H9 (cell line): ENCODE results near the gene NEK5. TPM values are rescaled to one million over a fixed set of nuclear protein-coding genes. Genes with fewer than 3 reads are reported as not detected.

Source experiments
- DNase-seq: peaks from one replicate; pipeline ENCODE4 v3.0.0-alpha.2; 2017
- H2AFZ ChIP-seq: one replicate; pipeline ENCODE4 v1.6.1; 2013; ENCODE audit warnings: mild to moderate bottlenecking, low read length, control low read depth, moderate library complexity
- H2AK5ac ChIP-seq: 2 replicates; pipeline ENCODE4 v1.6.1; 2013; ENCODE audit warnings: low read length, control low read depth, mixed read lengths; ENCODE audit not compliant: insufficient read length
- H2BK120ac ChIP-seq: one replicate; pipeline ENCODE4 v1.6.1; 2013; ENCODE audit warnings: low read depth, mild to moderate bottlenecking, low read length, control low read depth, inconsistent platforms; ENCODE audit not compliant: poor library complexity, severe bottlenecking
- H2BK12ac ChIP-seq: 2 replicates; pipeline ENCODE4 v1.6.1; 2013; ENCODE audit warnings: low read length, control low read depth, mixed read lengths, low read depth; ENCODE audit not compliant: insufficient read length
- H2BK15ac ChIP-seq: 2 replicates; pipeline ENCODE4 v1.6.1; 2013; ENCODE audit warnings: low read depth, low read length, control low read depth
- H2BK20ac ChIP-seq: one replicate; pipeline ENCODE4 v1.6.1; 2013; ENCODE audit warnings: low read depth, mild to moderate bottlenecking, low read length, control low read depth, inconsistent platforms; ENCODE audit not compliant: poor library complexity, severe bottlenecking
- H2BK5ac ChIP-seq: 2 replicates; pipeline ENCODE4 v1.6.1; 2013; ENCODE audit warnings: low read length, control low read depth, mixed read lengths; ENCODE audit not compliant: insufficient read length
- H3K14ac ChIP-seq: 2 replicates; pipeline ENCODE4 v1.6.1; 2013; ENCODE audit warnings: low read length, control low read depth; ENCODE audit not compliant: insufficient read depth
- H3K18ac ChIP-seq: 2 replicates; pipeline ENCODE4 v1.6.1; 2013; ENCODE audit warnings: low read depth, mild to moderate bottlenecking, mixed read lengths, low read length, control low read depth; ENCODE audit not compliant: insufficient read length
- H3K23ac ChIP-seq: 2 replicates; pipeline ENCODE4 v1.6.1; 2013; ENCODE audit warnings: low read length, control low read depth, mixed read lengths, low read depth; ENCODE audit not compliant: insufficient read length
- H3K23me2 ChIP-seq: 2 replicates; pipeline ENCODE4 v1.6.1; 2013; ENCODE audit warnings: low read depth, mild to moderate bottlenecking, mixed read lengths, low read length, control low read depth; ENCODE audit not compliant: insufficient read length, poor library complexity, severe bottlenecking
- H3K27ac ChIP-seq: 2 replicates; pipeline ENCODE4 v1.5.1; 2013; ENCODE audit warnings: low read length, control low read depth, mixed read lengths, low read depth; ENCODE audit not compliant: insufficient read length
- H3K27me3 ChIP-seq: 2 replicates; pipeline ENCODE4 v1.6.1; 2013; ENCODE audit warnings: low read length, control low read depth, inconsistent platforms; ENCODE audit not compliant: insufficient read depth
- H3K4ac ChIP-seq: 2 replicates; pipeline ENCODE4 v1.6.1; 2013; ENCODE audit warnings: low read depth, mild to moderate bottlenecking, control low read depth, inconsistent platforms, low read length, moderate library complexity
- H3K4me1 ChIP-seq: 2 replicates; pipeline ENCODE4 v1.6.1; 2013; ENCODE audit warnings: low read length, control low read depth, inconsistent platforms; ENCODE audit not compliant: insufficient read depth
- H3K4me2 ChIP-seq: 2 replicates; pipeline ENCODE4 v1.6.1; 2013; ENCODE audit warnings: low read length, control low read depth, mixed read lengths; ENCODE audit not compliant: insufficient read length, insufficient read depth
- H3K56ac ChIP-seq: 2 replicates; pipeline ENCODE4 v1.6.1; 2013; ENCODE audit warnings: low read depth, mild to moderate bottlenecking, mixed read lengths, low read length, control low read depth; ENCODE audit not compliant: insufficient read length
- H3K79me1 ChIP-seq: 2 replicates; pipeline ENCODE4 v1.6.1; 2013; ENCODE audit warnings: low read depth, mild to moderate bottlenecking, moderate library complexity, low read length, control low read depth, inconsistent platforms; ENCODE audit not compliant: insufficient read depth, poor library complexity, severe bottlenecking
- H3K79me2 ChIP-seq: 2 replicates; pipeline ENCODE4 v1.6.1; 2013; ENCODE audit warnings: low read length, control low read depth, inconsistent platforms; ENCODE audit not compliant: insufficient read depth
- H3K9ac ChIP-seq: 2 replicates; pipeline ENCODE4 v1.6.1; 2013; ENCODE audit warnings: low read length, control low read depth, mixed read lengths; ENCODE audit not compliant: insufficient read length; ENCODE audit errors: extremely low read depth
- H3K9me3 ChIP-seq: one replicate; pipeline ENCODE4 v1.6.1; 2013; ENCODE audit warnings: low read depth, low read length, inconsistent platforms; ENCODE audit not compliant: control insufficient read depth
- H3T11ph ChIP-seq: one replicate; pipeline ENCODE4 v1.6.1; 2013; ENCODE audit warnings: mild to moderate bottlenecking, low read length, control low read depth, inconsistent platforms
- H4K20me1 ChIP-seq: one replicate; pipeline ENCODE4 v1.6.1; 2013; ENCODE audit not compliant: control insufficient read depth, insufficient read length, insufficient read depth
- H4K5ac ChIP-seq: 2 replicates; pipeline ENCODE4 v1.6.1; 2013; ENCODE audit warnings: low read depth, mild to moderate bottlenecking, mixed read lengths, low read length, control low read depth; ENCODE audit not compliant: insufficient read length
- H4K8ac ChIP-seq: replicated peaks from 2 replicates; pipeline ENCODE4 v1.6.1; 2013; ENCODE audit warnings: low read length, control low read depth, mixed read lengths, low read depth; ENCODE audit not compliant: insufficient read length
- H4K91ac ChIP-seq: 2 replicates; pipeline ENCODE4 v1.6.1; 2013; ENCODE audit warnings: low read depth, mild to moderate bottlenecking, moderate library complexity, mixed read lengths, low read length, control low read depth; ENCODE audit not compliant: insufficient read length
- H3K27ac Mint-ChIP-seq, 3 experiments: 2 replicates in 2 of 3; 3 replicates in 1 of 3; pipeline ENCODE4 v1.8.0; 2020 to 2021; ENCODE audit warnings: mixed read lengths in 3 of 3, mild to moderate bottlenecking in 1 of 3, moderate library complexity in 1 of 3
- H3K27me3 Mint-ChIP-seq: 2 replicates; pipeline ENCODE4 v1.8.0; 2021; ENCODE audit warnings: low read depth, mild to moderate bottlenecking, moderate library complexity, mixed read lengths
- H3K36me3 Mint-ChIP-seq, 3 experiments: 2 replicates in 2 of 3; 3 replicates in 1 of 3; pipeline ENCODE4 v1.8.0; 2020 to 2021; ENCODE audit warnings: low read depth in 3 of 3, mixed read lengths in 3 of 3; ENCODE audit not compliant: insufficient read depth in 1 of 3
- H3K4me1 Mint-ChIP-seq, 2 experiments: 2 replicates each; pipeline ENCODE4 v1.8.0; 2020; ENCODE audit warnings: mixed read lengths in 2 of 2
- H3K4me3 Mint-ChIP-seq, 2 experiments: 2 replicates in 1 of 2; 3 replicates in 1 of 2; pipeline ENCODE4 v1.8.0; 2020 to 2021; ENCODE audit warnings: mild to moderate bottlenecking in 2 of 2, mixed read lengths in 2 of 2, moderate library complexity in 1 of 2
- H3K9me3 Mint-ChIP-seq, 2 experiments: 2 replicates in 1 of 2; 3 replicates in 1 of 2; pipeline ENCODE4 v1.8.0; 2020; ENCODE audit warnings: mild to moderate bottlenecking in 2 of 2, mixed read lengths in 2 of 2, moderate library complexity in 1 of 2
- CTCF ChIP-seq: fragments of 200-600 bp; sonication (generic); conservative IDR thresholded peaks from 3 replicates; pipeline ENCODE4 v1.8.0; 2021; ENCODE audit warnings: antibody characterized with exemption, mild to moderate bottlenecking
- WGBS: extraction: QIAGEN DNeasy Blood & Tissue Kit; methylation state at CpG from one replicate; pipeline ENCODE4 v1.1.7; 2013; ENCODE audit warnings: missing lambda C conversion rate, low lambda C conversion rate, mixed read lengths; ENCODE audit not compliant: insufficient read length; ENCODE audit errors: extremely low coverage; 5-methylcytosine and 5-hydroxymethylcytosine counted together
- total RNA-seq: library from RNA; stranded (reverse); gene quantifications from 2 replicates; pipeline ENCODE4 v1.2.1, GENCODE V29; 2021

Gene NEK5
- total RNA-seq, 1 experiment from 2014 or later, result 0.26 TPM

GRCh38 chr13:52029569-52029968 is 99.3 kb downstream of the NEK5 start:
- Histone ChIP-seq H3K18ac (no peak overlapping the region), H2BK120ac (no peak overlapping the region), H4K5ac (no peak overlapping the region), H3K4me2 (no peak overlapping the region), H4K20me1 (peaks cover 4% of the 10 kb centered on the region), H3K23ac (no peak overlapping the region), H2AK5ac (no peak overlapping the region), H3K14ac (no peak overlapping the region), H3K23me2 (no peaks in the 10 kb centered on the region), H3K27me3 (no peaks in the 10 kb centered on the region), H3K27ac (no peak overlapping the region), H3K9me3 (no peaks in the 10 kb centered on the region), H3K56ac (no peak overlapping the region), H2BK20ac (no peak overlapping the region), H3K4ac (no peak overlapping the region), H2AFZ (no peak overlapping the region), H3K79me1 (peaks cover 2% of the 10 kb centered on the region), H2BK5ac (no peak overlapping the region), H2BK15ac (no peak overlapping the region), H2BK12ac (no peak overlapping the region), H4K8ac (no peak overlapping the region), H3T11ph (no peak overlapping the region), H3K9ac (no peak overlapping the region), H4K91ac (no peak overlapping the region), H3K79me2 (no peaks in the 10 kb centered on the region), H3K4me1 (no peaks in the 10 kb centered on the region)
- H3K27ac Mint-ChIP-seq, result no peak overlapping the region; a peak in 1 of 7 replicates
- WGBS, result no CpG with 5 or more reads among the region's 4 CpGs
- TF ChIP-seq CTCF, result no peak
- no peaks in the 10 kb centered on the region for H3K27me3 Mint-ChIP-seq
- H3K4me3 Mint-ChIP-seq, result no peak overlapping the region
- DNase-seq, result no peak
- H3K9me3 Mint-ChIP-seq, result peaks cover 2 to 26% of the 10 kb centered on the region in 2 experiments; a peak in 3 of 5 replicates
- H3K36me3 Mint-ChIP-seq, result peaks cover 34 to 68% (median 64%) of the 10 kb centered on the region in 3 experiments
- H3K4me1 Mint-ChIP-seq, result no peaks in the 10 kb centered on the region
